Measurements from ENCODE around the gene CLDN20.

- TF ChIP-seq CTCF (conservative IDR thresholded peaks at IDR 0.05 in 1 of 2, IDR thresholded peaks at IDR 0.05 in 1 of 2; ENCODE audit: extremely low read depth in 1 of 2, insufficient read depth in 1 of 2, low read depth in 1 of 2, low read length in 2 of 2) (no peak), EZH2 (IDR thresholded peaks at IDR 0.05; ENCODE audit: borderline replicate concordance, low read length) (no peak)
These were observed at the start of gene CLDN20 for GRCh38 chr6:155263373-155264063.

All from mammary epithelial cell (primary cell).